Uterus (tissue), 4 donors: ENCODE data around the gene MRFAP1. TPM values are rescaled to one million over a fixed set of nuclear protein-coding genes. Genes with fewer than 3 reads are reported as not detected.

Experiments
- DNase-seq, 2 donors: peaks; one replicate each; pipeline ENCODE4 v3.0.0-alpha.2; 2019 to 2020
- H3K27ac ChIP-seq, 2 donors: fragments of 200-600 bp; sonication (generic); 1 replicate in 1 of 2; 2 replicates in 1 of 2; pipeline ENCODE4 v1.5.1; 2016 to 2018
- H3K27me3 ChIP-seq, 2 donors: fragments of 200-600 bp; sonication (generic); one replicate each; pipeline ENCODE4 v1.5.1; 2018 to 2019; ENCODE audit warnings: control low read depth in 1 of 2
- H3K36me3 ChIP-seq, 2 donors: fragments of 200-600 bp; sonication (generic); one replicate each; pipeline ENCODE4 v1.5.1; 2019; ENCODE audit warnings: control low read depth in 1 of 2
- H3K4me1 ChIP-seq, 2 donors: fragments of 200-600 bp; sonication (generic); one replicate each; pipeline ENCODE4 v1.5.1; 2018 to 2019; ENCODE audit warnings: control low read depth in 1 of 2
- H3K4me3 ChIP-seq, 2 donors: fragments of 200-600 bp; sonication (generic); 1 replicate in 1 of 2; 2 replicates in 1 of 2; pipeline ENCODE4 v1.5.1; 2018 to 2019; ENCODE audit warnings: mild to moderate bottlenecking in 1 of 2
- H3K9me3 ChIP-seq, 2 donors: fragments of 200-600 bp; sonication (generic); one replicate each; pipeline ENCODE4 v1.5.1; 2019; ENCODE audit warnings: control low read depth in 1 of 2
- CTCF ChIP-seq, 4 experiments: fragments of 200-600 bp in 2 of 4; fragments of 450-650 bp in 2 of 4; sonication (generic) in 2 of 4; IDR thresholded peaks; one replicate each; pipeline ENCODE4 v1.5.1; 2016 to 2019; ENCODE audit warnings: antibody characterized with exemption in 4 of 4, mild to moderate bottlenecking in 2 of 4, moderate library complexity in 1 of 4
- POLR2A ChIP-seq, 2 donors: fragments of 450-650 bp; IDR thresholded peaks; one replicate each; pipeline ENCODE4 v1.6.1; 2016; ENCODE audit warnings: antibody characterized with exemption in 2 of 2, mild to moderate bottlenecking in 1 of 2, moderate library complexity in 1 of 2
- intact Hi-C: fragments of 100-400 bp; cut with DNase I; formaldehyde crosslinking; loops from one replicate; pipeline ENCODE4 v1.15.1; 2023; ENCODE audit warnings: low total_unique reads
- total RNA-seq, 4 donors: library from RNA; depleted of rRNA in 3 of 4; stranded (reverse); fragments of >200 nt in 3 of 4; gene quantifications; one replicate each; pipeline versions ENCODE4 v1.1.0 to v1.2.4, GENCODE V29; 2014 to 2023
- donor health status: DM: yes; HTN: yes; CAD: no.

The MRFAP1 gene
- total RNA-seq, 4 donors from 2014 or later, result 29.2 to 263 (median 174) TPM

- no peaks in the 10 kb centered on the region for H3K4me1 ChIP-seq
- H3K36me3 ChIP-seq, result no peaks in the 10 kb centered on the region
- DNase-seq, result no peak
- H3K27ac ChIP-seq, result no peak overlapping the region
- no peak overlapping the region for H3K4me3 ChIP-seq
- no peaks in the 10 kb centered on the region for H3K27me3 ChIP-seq
- TF ChIP-seq CTCF (IDR thresholded peaks at IDR 0.05), result no peak
- TF ChIP-seq POLR2A (IDR thresholded peaks at IDR 0.05), result no peak
- intact Hi-C loops, result no loop called here
- no peaks in the 10 kb centered on the region for H3K9me3 ChIP-seq
Observed at GRCh38 chr4:6594826-6595355, 45.6 kb upstream of the MRFAP1 start.

- H3K27ac ChIP-seq, result no peak overlapping the region
- intact Hi-C loops, result no loop called here
- H3K9me3 ChIP-seq, result no peaks in the 10 kb centered on the region
- no peak for TF ChIP-seq POLR2A (IDR thresholded peaks at IDR 0.05)
- TF ChIP-seq CTCF (IDR thresholded peaks at IDR 0.05), result no peak
- no peak overlapping the region for H3K4me3 ChIP-seq
- DNase-seq, result no peak
- H3K4me1 ChIP-seq, result no peaks in the 10 kb centered on the region
- H3K36me3 ChIP-seq, result no peaks in the 10 kb centered on the region
- no peaks in the 10 kb centered on the region for H3K27me3 ChIP-seq
Observed at GRCh38 chr4:6595897-6596537, 44.5 kb upstream of the MRFAP1 start.

GRCh38 chr4:6596948-6597347 is 43.5 kb upstream of the MRFAP1 start:
- no peak for TF ChIP-seq POLR2A (IDR thresholded peaks at IDR 0.05)
- TF ChIP-seq CTCF (IDR thresholded peaks at IDR 0.05), result no peak
- Histone ChIP-seq H3K9me3 (no peaks in the 10 kb centered on the region), H3K36me3 (no peaks in the 10 kb centered on the region), H3K27me3 (no peaks in the 10 kb centered on the region), H3K4me1 (no peaks in the 10 kb centered on the region), H3K4me3 (no peak overlapping the region), H3K27ac (no peak overlapping the region)
- no peak for DNase-seq
- intact Hi-C loops, result no loop called here

GRCh38 chr4:6598127-6598526 is 42.4 kb upstream of the MRFAP1 start:
- no peak overlapping the region for H3K27ac ChIP-seq
- no peaks in the 10 kb centered on the region for H3K9me3 ChIP-seq
- intact Hi-C loops, result no loop called here
- TF ChIP-seq POLR2A (IDR thresholded peaks at IDR 0.05) (no peak), CTCF (IDR thresholded peaks at IDR 0.05) (no peak)
- no peaks in the 10 kb centered on the region for H3K27me3 ChIP-seq
- H3K4me3 ChIP-seq, result no peak overlapping the region
- DNase-seq, result no peak
- H3K4me1 ChIP-seq, result no peaks in the 10 kb centered on the region
- no peaks in the 10 kb centered on the region for H3K36me3 ChIP-seq

GRCh38 chr4:6598641-6599040 is 41.8 kb upstream of the MRFAP1 start:
- no peak overlapping the region for H3K4me3 ChIP-seq
- DNase-seq, result no peak
- no peaks in the 10 kb centered on the region for H3K4me1 ChIP-seq
- intact Hi-C loops, result no loop called here
- H3K27me3 ChIP-seq, result no peaks in the 10 kb centered on the region
- H3K9me3 ChIP-seq, result no peaks in the 10 kb centered on the region
- no peaks in the 10 kb centered on the region for H3K36me3 ChIP-seq
- H3K27ac ChIP-seq, result no peak overlapping the region
- TF ChIP-seq CTCF (IDR thresholded peaks at IDR 0.05) (no peak), POLR2A (IDR thresholded peaks at IDR 0.05) (no peak)
